ENCODE results near the gene ABCC9.

GRCh38 chr12:21815306-21816062 is 125.7 kb downstream of the ABCC9 start:
- TF ChIP-seq TEAD4 (IDR thresholded peaks at IDR 0.05): no peak
- no peak for TF ChIP-seq RAD21 (IDR thresholded peaks at IDR 0.05; ENCODE audit: low read depth)
- TF ChIP-seq CREB1 (IDR thresholded peaks at IDR 0.05; ENCODE audit: low read depth): no peak
- no peak for TF ChIP-seq EP300 (IDR thresholded peaks at IDR 0.05; ENCODE audit: borderline replicate concordance)
- no peak for TF ChIP-seq REST (IDR thresholded peaks at IDR 0.05; ENCODE audit: low read depth)
- no peak for TF ChIP-seq NFIC (IDR thresholded peaks at IDR 0.05)
- no peak for TF ChIP-seq EGR1 (IDR thresholded peaks at IDR 0.05)
- no peak for TF ChIP-seq TAF1 (IDR thresholded peaks at IDR 0.05; ENCODE audit: low read depth)
- TF ChIP-seq FOXM1 (IDR thresholded peaks at IDR 0.05; ENCODE audit: borderline replicate concordance, low read depth): no peak
- no peak for TF ChIP-seq YY1 (IDR thresholded peaks at IDR 0.05; ENCODE audit: low read depth)
- no peak for TF ChIP-seq TCF12 (IDR thresholded peaks at IDR 0.05; ENCODE audit: low read depth)
- no peak for TF ChIP-seq CEBPB (IDR thresholded peaks at IDR 0.05)
- no peak for TF ChIP-seq MAX (IDR thresholded peaks at IDR 0.05)

Measured in Ishikawa (cell line).